Measurements from ENCODE around the gene PLD2. TPM values are rescaled to one million over a fixed set of nuclear protein-coding genes. Genes with fewer than 3 reads are reported as not detected.
"Not testable (repeated sequence)": the region's sequence is repeated elsewhere in the genome, so short reads cannot be mapped to it uniquely, and the experiment has no call there.

PLD2 gene
- total RNA-seq, 2 donors from 2014 or later = 27.5 to 50.9 TPM

DNA sequence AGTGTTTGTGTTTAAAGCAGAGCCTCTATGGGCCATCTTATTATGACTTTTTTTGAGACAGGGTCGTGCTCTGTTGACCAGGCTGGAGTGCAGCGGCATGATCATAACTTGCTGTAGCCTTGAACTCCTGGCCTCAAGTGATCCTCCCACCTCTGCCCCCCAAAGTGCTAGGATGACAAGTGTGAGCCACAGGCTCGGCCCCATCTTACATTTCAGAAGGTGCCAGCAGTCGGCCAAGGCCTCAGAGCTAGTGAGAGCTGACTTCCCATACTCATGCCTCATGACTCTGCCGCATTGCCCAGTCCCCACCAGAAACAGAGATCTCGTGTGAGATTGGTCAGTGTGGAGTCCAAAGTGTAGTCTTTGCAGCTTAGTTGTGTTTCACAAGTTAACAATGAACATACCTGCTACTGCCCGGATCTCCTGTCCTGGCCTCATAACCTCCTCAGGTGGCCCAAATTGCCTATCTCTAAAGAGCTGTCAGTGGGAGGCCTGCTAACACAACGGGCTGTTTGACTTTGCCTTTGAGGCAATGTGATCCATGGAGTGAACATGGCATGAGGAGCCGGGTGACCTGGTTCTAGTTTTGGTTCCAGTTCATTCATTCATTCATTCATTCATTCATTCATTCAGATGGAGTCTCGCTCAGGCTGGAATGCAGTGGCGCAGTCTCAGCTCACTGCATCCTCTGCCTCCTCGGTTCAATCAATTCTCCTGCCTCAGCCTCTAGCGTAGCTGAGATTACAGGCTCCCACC is 39.9 kb downstream of the PLD2 start:
- H3K9me3 Mint-ChIP-seq = no peaks in the 10 kb centered on the region
- no peaks in the 10 kb centered on the region for H3K36me3 Mint-ChIP-seq (ENCODE audit: insufficient read depth in 2 of 2)
- DNase-seq (no peak), ATAC-seq (replicated peaks in 1 of 2) (no peak)
- no peak overlapping the region for H3K4me3 Mint-ChIP-seq
- H3K27me3 Mint-ChIP-seq (ENCODE audit: low read depth) = no peaks in the 10 kb centered on the region
- peaks cover 17% of the 10 kb centered on the region for H3K4me1 Mint-ChIP-seq (ENCODE audit: low read depth)
- no peak overlapping the region for H3K27ac Mint-ChIP-seq

DNA sequence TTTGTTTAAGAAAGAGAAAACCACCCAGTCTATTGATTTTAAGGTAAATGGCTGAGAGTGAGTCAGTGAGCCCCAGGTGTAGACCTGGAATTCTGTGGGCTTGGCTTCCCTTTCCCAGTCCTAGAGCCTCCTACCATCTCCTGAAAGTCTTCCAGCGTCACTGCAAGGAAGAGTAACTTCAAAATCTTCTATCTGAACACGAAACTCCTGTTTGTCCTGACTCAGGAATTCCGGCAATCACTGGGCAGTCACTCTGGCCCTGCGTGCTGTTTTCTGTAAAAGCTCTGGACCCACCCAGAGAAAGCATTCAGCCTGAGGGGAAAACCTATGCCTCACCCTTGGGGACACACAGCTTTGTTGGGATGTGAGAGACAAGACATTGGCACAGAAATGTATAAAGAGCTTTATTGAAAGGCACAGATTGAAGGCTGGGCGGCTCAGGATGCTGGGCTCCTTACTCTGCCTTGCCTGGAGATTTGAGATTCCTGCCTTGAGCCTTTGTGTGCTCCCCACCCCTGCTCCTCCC is 42.1 kb downstream of the PLD2 start:
- H3K27ac Mint-ChIP-seq = no peak overlapping the region
- peaks cover 2 to 3% of the 10 kb centered on the region in 2 donors for H3K36me3 Mint-ChIP-seq (ENCODE audit: insufficient read depth in 2 of 2)
- no peaks in the 10 kb centered on the region for H3K27me3 Mint-ChIP-seq (ENCODE audit: low read depth)
- H3K4me3 Mint-ChIP-seq = no peak overlapping the region
- DNase-seq = no peak
- no peak for ATAC-seq (replicated peaks in 1 of 2)
- peaks cover 16% of the 10 kb centered on the region for H3K4me1 Mint-ChIP-seq (ENCODE audit: low read depth)
- no peaks in the 10 kb centered on the region for H3K9me3 Mint-ChIP-seq

DNA sequence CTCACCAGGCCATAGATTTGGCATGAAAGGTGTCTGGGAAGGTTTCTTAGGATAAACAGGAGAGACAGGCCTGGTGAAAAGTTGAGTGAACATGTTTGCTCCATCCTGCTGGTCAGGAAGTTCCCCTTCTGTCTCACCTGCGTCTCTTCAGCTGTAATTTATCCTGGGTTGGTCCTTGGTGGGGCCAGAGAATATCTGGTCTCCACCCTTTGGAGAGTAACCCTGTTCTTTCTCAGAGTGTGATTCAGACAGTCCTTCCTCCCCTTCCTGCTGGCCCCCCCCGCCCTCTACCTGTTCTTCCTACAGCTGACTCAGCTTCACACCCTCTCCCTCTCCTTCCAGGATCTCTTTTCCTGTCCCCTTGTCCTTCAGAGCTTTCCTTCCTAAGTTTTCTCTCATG is 43.3 kb downstream of the PLD2 start:
- peaks cover 23% of the 10 kb centered on the region for H3K4me1 Mint-ChIP-seq (ENCODE audit: low read depth)
- peaks cover 3 to 5% of the 10 kb centered on the region in 2 donors for H3K36me3 Mint-ChIP-seq (ENCODE audit: insufficient read depth in 2 of 2)
- DNase-seq (no peak), ATAC-seq (replicated peaks in 1 of 2) (no peak)
- no peaks in the 10 kb centered on the region for H3K9me3 Mint-ChIP-seq
- H3K27ac Mint-ChIP-seq = no peak overlapping the region
- H3K4me3 Mint-ChIP-seq = no peak overlapping the region
- no peaks in the 10 kb centered on the region for H3K27me3 Mint-ChIP-seq (ENCODE audit: low read depth)

DNA sequence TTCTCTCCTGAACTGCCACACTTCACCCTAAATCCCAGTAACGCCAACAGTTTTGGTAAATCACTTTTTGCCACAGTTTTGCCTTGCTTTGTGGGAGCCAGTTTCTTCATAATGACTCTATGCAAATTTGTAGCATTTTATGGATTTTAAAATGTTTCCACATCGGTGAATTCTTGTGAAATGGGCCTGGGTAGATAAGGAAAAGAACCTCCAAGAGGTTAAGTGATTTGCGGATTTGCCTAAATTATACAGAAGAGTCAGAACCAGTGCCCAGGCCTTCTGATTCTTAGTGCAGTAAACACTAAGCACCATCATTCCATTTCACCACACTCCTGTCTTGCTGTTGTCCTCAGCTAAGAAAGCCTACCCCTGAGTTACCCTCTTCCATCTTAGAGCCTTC is 44.1 kb downstream of the PLD2 start:
- Mint-ChIP-seq H3K36me3 (ENCODE audit: insufficient read depth in 2 of 2) (peaks cover 3 to 6% of the 10 kb centered on the region in 2 donors), H3K27me3 (ENCODE audit: low read depth) (no peaks in the 10 kb centered on the region), H3K27ac (peak overlapping the region; percentile 55), H3K9me3 (no peaks in the 10 kb centered on the region), H3K4me1 (ENCODE audit: low read depth) (peaks cover 25% of the 10 kb centered on the region), H3K4me3 (no peak overlapping the region)
- ATAC-seq (replicated peaks in 1 of 2) (no peak), DNase-seq (no peak)

DNA sequence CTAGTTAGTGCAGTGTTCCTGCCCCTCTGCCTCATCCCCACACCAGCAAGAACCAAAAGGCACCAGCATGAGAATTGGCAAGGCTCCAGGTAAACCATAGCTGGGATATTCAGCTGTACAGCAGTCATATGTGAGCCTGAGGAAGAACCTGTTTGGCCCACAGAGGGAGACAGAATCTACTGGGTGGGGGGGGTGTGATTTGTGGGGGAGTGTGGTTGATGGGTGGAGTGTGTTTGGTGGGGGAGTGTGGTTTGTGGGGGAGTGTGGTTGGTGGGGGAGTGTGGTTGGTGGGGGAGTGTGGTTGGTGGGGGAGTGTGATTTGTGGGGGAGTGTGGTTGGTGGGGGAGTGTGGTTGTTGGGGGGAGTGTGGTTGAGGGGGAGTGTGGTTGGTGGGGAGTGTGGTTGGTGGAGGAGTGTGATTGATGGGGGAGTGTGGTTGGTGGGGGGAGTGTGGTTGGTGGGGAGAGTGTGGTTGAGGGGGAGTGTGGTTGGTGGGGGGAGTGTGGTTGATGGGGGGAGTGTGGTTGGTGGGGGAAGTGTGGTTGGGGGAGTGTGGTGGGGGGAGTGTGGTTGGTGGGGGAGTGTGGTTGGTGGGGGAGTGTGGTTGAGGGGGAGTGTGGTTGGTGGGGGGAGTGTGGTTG is 45.7 kb downstream of the PLD2 start:
- Mint-ChIP-seq H3K36me3 (ENCODE audit: insufficient read depth in 2 of 2) (peaks cover 3 to 9% of the 10 kb centered on the region in 2 donors), H3K27me3 (ENCODE audit: low read depth) (no peaks in the 10 kb centered on the region), H3K27ac (peak overlapping the region; percentile 14), H3K4me3 (no peak overlapping the region), H3K4me1 (ENCODE audit: low read depth) (peaks cover 28% of the 10 kb centered on the region), H3K9me3 (no peaks in the 10 kb centered on the region)
- DNase-seq (peak in 1 of 2 donors; percentile 6), ATAC-seq (replicated peaks in 1 of 2) (peak in 1 of 2 donors; percentile 20)

DNA sequence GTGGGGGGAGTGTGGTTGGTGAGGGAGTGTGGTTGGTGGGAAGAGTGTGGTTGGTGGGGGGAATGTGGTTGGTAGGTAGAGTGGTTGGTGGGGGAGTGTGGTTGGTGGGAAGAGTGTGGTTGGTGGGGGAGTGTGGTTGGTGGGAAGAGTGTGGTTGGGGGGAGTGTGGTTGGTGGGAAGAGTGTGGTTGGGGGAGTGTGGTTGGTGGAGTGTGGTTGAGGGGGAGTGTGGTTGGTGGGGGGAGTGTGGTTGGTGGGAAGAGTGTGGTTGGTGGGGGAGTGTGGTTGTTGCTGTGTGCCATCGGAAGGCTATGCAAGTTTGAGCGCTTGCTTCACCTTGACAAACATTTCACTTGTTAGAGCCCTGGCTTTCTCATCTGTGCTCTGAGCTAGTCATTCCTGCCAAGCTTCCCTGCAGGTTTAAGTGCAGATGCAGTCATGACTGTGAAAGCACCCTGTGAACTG is 46.3 kb downstream of the PLD2 start:
- no peaks in the 10 kb centered on the region for H3K9me3 Mint-ChIP-seq
- peak overlapping the region; percentile 80 for H3K27ac Mint-ChIP-seq
- peaks cover 3 to 9% of the 10 kb centered on the region in 2 donors for H3K36me3 Mint-ChIP-seq (ENCODE audit: insufficient read depth in 2 of 2)
- H3K4me3 Mint-ChIP-seq = no peak overlapping the region
- peaks cover 28% of the 10 kb centered on the region for H3K4me1 Mint-ChIP-seq (ENCODE audit: low read depth)
- DNase-seq = no peak
- peak in 1 of 2 donors; percentile 42 for ATAC-seq (replicated peaks in 1 of 2)
- H3K27me3 Mint-ChIP-seq (ENCODE audit: low read depth) = no peaks in the 10 kb centered on the region

DNA sequence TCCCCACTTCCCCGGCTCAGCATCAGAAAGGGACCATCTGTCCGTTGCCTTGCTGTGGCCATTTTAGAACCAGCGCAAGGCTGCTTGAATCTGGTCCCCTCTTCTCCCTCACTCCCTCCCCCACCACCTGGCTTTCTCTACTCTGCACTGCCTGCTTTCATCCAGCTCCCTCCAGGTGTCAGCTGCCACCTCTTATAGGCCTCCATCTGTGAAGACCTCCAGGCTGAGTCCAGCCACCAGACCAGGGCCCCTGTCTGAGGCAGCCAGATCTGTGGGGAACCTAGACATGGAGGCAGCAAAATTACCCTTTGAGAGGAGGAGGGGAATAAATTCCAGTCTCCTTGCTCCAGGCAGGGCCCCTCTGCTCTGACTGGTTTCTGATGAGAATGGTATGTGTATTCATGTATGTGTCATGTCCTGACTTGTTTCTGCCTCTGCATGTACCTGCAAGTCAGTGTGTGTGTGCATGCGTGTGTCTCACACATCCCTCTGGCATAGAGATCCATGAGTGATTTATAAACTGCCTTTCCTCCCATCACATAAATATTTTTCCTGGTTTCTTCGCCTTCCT is 47.2 kb downstream of the PLD2 start:
- no peak for DNase-seq
- Mint-ChIP-seq H3K4me1 (ENCODE audit: low read depth) (peaks cover 28% of the 10 kb centered on the region), H3K27me3 (ENCODE audit: low read depth) (no peaks in the 10 kb centered on the region), H3K27ac (no peak overlapping the region), H3K4me3 (no peak overlapping the region), H3K36me3 (ENCODE audit: insufficient read depth in 2 of 2) (peaks cover 3 to 9% of the 10 kb centered on the region in 2 donors), H3K9me3 (no peaks in the 10 kb centered on the region)
- no peak for ATAC-seq (replicated peaks in 1 of 2)

DNA sequence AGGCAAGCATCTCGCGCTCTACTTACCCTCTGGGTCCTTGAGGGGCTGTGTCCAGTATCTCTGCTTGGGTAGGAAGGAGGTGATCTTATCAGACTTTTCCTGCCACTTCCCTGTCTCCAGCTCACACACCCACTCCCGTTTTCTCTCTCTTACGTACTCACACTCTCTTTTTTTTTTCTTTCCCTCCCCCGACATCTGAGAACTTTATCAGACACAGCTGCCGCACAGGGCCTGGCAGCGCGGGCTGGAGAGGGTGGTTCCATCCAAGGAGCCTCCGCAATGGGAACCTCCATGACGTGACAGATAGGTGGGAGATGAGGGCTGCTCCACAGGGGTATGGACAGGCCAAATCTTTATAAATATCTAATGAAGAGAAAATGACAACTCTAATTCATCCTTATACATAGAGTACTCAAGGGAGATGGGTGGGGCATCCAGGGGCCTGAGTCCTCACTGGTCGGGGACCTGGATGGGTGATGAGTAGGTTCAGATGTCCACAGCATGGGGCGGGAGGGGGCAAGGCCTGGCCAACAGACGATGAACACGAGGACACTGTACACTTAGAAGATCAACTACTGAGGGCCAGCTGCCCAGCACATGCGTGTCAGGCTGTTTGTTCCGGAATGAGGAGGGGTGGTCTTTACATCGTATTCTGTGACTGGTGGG is 49.5 kb downstream of the PLD2 start:
- H3K9me3 Mint-ChIP-seq = no peaks in the 10 kb centered on the region
- DNase-seq (no peak), ATAC-seq (replicated peaks in 1 of 2) (no peak)
- peaks cover 21% of the 10 kb centered on the region for H3K4me1 Mint-ChIP-seq (ENCODE audit: low read depth)
- no peak overlapping the region for H3K27ac Mint-ChIP-seq
- H3K4me3 Mint-ChIP-seq = no peak overlapping the region
- peaks cover 3 to 9% of the 10 kb centered on the region in 2 donors for H3K36me3 Mint-ChIP-seq (ENCODE audit: insufficient read depth in 2 of 2)
- no peaks in the 10 kb centered on the region for H3K27me3 Mint-ChIP-seq (ENCODE audit: low read depth)

DNA sequence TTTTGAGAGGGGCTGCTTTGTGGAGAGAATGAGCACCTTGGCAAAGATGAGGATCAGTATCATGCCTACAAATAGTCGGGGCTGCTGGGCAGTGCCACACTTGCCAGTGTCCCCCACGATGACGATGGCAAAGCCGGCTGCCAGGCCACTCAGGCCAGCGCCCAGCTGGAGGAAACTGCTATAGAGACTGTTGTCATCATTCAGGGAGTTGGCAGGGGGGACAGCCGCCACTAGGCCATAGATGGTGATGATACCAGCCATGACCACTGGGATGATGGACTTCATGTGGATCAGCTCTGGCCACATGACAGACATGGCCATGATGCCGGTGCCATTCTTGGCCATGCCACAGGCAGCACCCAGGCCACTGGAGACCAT is 50.0 kb downstream of the PLD2 start:
- DNase-seq (no peak), ATAC-seq (replicated peaks in 1 of 2) (no peak)
- H3K9me3 Mint-ChIP-seq = no peaks in the 10 kb centered on the region
- peaks cover 20% of the 10 kb centered on the region for H3K4me1 Mint-ChIP-seq (ENCODE audit: low read depth)
- no peaks in the 10 kb centered on the region for H3K27me3 Mint-ChIP-seq (ENCODE audit: low read depth)
- no peak overlapping the region for H3K27ac Mint-ChIP-seq
- H3K4me3 Mint-ChIP-seq = no peak overlapping the region
- H3K36me3 Mint-ChIP-seq (ENCODE audit: insufficient read depth in 2 of 2) = peaks cover 3 to 8% of the 10 kb centered on the region in 2 donors

DNA sequence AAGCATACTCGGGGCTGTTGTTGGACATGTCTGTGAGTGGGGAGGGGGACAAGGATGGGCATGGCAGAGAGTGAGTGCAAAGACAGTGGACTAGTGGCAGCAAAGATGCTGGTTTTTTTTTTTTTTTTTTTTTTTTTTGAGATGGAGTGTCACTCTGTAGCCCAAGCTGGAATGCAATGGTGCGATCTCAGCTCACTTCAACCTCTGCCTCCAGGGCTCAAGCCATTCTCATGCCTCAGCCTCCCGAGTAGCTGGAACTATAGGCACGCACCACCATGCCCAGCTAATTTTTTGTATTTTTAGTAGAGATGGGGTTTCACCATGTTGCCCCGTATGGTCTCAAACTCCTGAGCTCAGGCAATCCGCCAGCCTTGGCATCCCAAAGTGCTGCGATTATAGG is 50.4 kb downstream of the PLD2 start:
- not testable (repeated sequence) for DNase-seq; H3K36me3 Mint-ChIP-seq (ENCODE audit: insufficient read depth in 2 of 2); H3K9me3 Mint-ChIP-seq; H3K27ac Mint-ChIP-seq; ATAC-seq (replicated peaks in 1 of 2); H3K4me3 Mint-ChIP-seq; H3K27me3 Mint-ChIP-seq (ENCODE audit: low read depth)
- H3K4me1 Mint-ChIP-seq (ENCODE audit: low read depth) = peaks cover 16% of the 10 kb centered on the region

DNA sequence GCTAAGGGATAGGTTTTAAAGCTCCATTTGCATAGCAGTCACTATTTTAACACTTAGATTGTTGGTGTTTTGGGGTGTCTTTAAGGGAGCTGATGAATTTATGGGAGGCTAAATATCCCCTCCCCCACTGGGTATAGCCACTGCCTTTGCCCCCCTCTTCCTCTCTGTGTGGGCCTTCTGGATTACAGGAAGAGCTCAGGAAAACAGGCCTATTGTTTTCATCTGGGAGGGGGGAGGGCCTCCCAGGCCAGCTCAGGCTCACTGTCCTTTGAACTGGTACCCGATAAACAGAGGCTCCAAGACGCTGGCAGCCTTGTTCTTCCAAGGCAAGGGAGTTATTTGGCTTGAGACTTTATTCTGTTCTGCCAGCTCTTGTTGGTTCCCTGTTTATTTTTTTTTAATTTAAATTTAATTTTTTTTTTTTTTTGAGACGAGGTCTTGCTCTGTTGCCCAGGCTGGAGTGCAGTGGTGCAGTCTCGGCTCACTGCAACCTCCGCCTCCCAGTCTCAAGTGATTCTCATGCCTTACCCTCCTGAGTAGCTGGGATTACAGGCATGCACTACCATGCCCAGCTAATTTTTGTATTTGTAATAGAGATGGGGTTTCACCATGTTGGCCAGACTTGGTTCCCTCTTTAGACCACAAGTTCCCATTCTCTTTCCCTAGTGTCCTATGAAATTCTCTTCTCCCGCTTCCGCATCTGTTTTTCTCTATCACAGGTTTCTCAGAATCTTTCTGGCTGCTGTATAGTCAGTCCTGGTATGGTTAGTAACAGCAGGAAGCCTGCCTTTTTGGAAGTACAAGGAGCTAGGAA is 51.3 kb downstream of the PLD2 start:
- Mint-ChIP-seq H3K36me3 (ENCODE audit: insufficient read depth in 2 of 2) (peaks cover 0 to 7% of the 10 kb centered on the region in 2 donors), H3K27ac (no peak overlapping the region), H3K27me3 (ENCODE audit: low read depth) (no peaks in the 10 kb centered on the region), H3K4me1 (ENCODE audit: low read depth) (peaks cover 14% of the 10 kb centered on the region), H3K9me3 (no peaks in the 10 kb centered on the region), H3K4me3 (no peak overlapping the region)
- DNase-seq (no peak), ATAC-seq (replicated peaks in 1 of 2) (no peak)

DNA sequence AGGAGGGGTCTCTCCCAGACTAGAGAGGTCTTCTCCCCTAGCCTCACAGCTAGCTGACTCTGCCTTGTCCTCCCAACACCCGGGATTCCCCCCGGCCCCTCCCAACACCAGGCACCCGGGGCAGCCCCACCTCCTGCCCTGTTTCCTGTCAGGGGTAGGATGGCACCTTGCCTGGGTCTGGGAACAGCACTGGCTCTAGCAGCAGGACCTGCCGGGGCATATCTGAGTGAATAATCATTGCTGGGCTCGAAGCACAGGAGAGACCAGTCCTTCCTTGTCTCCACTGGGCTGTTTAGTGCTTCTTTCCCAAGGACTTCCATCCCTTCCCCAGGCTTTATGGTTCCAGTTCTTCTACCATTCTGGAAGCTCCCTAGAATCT is 51.9 kb downstream of the PLD2 start:
- Mint-ChIP-seq H3K27me3 (ENCODE audit: low read depth) (no peaks in the 10 kb centered on the region), H3K36me3 (ENCODE audit: insufficient read depth in 2 of 2) (peaks cover 0 to 7% of the 10 kb centered on the region in 2 donors), H3K27ac (no peak overlapping the region), H3K4me1 (ENCODE audit: low read depth) (peaks cover 14% of the 10 kb centered on the region), H3K4me3 (no peak overlapping the region), H3K9me3 (no peaks in the 10 kb centered on the region)
- ATAC-seq (replicated peaks in 1 of 2) = no peak
- no peak for DNase-seq

Data from activated T-cell treated with anti-CD3 and anti-CD28 coated beads, Interleukin-2, amount 50 U/mL, for 72 hours (primary cell).